ENCODE measurements around the gene ATP6V1D.

GRCh38 chr14:67357969-67358354 is 1.6 kb downstream of the ATP6V1D start:
- TF ChIP-seq POLR2AphosphoS5 (IDR thresholded peaks at IDR 0.05), result no peak
- TF ChIP-seq EP300 (IDR thresholded peaks at IDR 0.05), result no peak
- TF ChIP-seq, protein P1, sequence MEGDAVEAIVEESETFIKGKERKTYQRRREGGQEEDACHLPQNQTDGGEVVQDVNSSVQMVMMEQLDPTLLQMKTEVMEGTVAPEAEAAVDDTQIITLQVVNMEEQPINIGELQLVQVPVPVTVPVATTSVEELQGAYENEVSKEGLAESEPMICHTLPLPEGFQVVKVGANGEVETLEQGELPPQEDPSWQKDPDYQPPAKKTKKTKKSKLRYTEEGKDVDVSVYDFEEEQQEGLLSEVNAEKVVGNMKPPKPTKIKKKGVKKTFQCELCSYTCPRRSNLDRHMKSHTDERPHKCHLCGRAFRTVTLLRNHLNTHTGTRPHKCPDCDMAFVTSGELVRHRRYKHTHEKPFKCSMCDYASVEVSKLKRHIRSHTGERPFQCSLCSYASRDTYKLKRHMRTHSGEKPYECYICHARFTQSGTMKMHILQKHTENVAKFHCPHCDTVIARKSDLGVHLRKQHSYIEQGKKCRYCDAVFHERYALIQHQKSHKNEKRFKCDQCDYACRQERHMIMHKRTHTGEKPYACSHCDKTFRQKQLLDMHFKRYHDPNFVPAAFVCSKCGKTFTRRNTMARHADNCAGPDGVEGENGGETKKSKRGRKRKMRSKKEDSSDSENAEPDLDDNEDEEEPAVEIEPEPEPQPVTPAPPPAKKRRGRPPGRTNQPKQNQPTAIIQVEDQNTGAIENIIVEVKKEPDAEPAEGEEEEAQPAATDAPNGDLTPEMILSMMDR (IDR thresholded peaks at IDR 0.05), result no peak

All from esophagus muscularis mucosa (tissue), 4 donors.